Cardiac fibroblast (primary cell): ENCODE results near the gene ATXN2.

Experiments used
- DNase-seq, 2 donors: peaks; one replicate each; pipeline versions ENCODE4 v3.0.0 to v3.0.0-alpha.2; 2010; ENCODE audit warnings: low read depth in 2 of 2
- H3K4me3 ChIP-seq, 2 donors: replicated peaks in 1 of 2; 1 replicate in 1 of 2; 2 replicates in 1 of 2; pipeline ENCODE4 v1.5.1; 2011; ENCODE audit warnings: low read depth in 2 of 2, low read length in 2 of 2, mild to moderate bottlenecking in 2 of 2, moderate library complexity in 1 of 2
- CTCF ChIP-seq: IDR thresholded peaks from one replicate; pipeline ENCODE4 v1.5.1; 2011; ENCODE audit warnings: low read depth, mild to moderate bottlenecking, low read length, inconsistent platforms

The ATXN2 gene

GRCh38 chr12:111546758-111547383 is 52.2 kb downstream of the ATXN2 start:
- H3K4me3 ChIP-seq: no peak overlapping the region
- DNase-seq: peak in 1 of 2 donors; percentile 29
- no peak for TF ChIP-seq CTCF

- H3K4me3 ChIP-seq: no peak overlapping the region
Observed at GRCh38 chr12:111546171-111546570, 52.9 kb downstream of the ATXN2 start.

GRCh38 chr12:111544032-111544431 is 55.1 kb downstream of the ATXN2 start:
- no peak for DNase-seq
- no peak for TF ChIP-seq CTCF
- H3K4me3 ChIP-seq: no peak overlapping the region

More at GRCh38 chr12:111546171-111546570, 52.9 kb downstream of the ATXN2 start:
- no peak for DNase-seq
- TF ChIP-seq CTCF: no peak

GRCh38 chr12:111532751-111533150 is 66.4 kb downstream of the ATXN2 start:
- no peak for TF ChIP-seq CTCF
- no peak overlapping the region for H3K4me3 ChIP-seq

GRCh38 chr12:111529424-111530368 is 69.4 kb downstream of the ATXN2 start:
- DNase-seq: peak; percentile 70 to 75
- TF ChIP-seq CTCF: peak; percentile 61
- no peak overlapping the region for H3K4me3 ChIP-seq

More at GRCh38 chr12:111532751-111533150, 66.4 kb downstream of the ATXN2 start:
- no peak for DNase-seq

- H3K4me3 ChIP-seq: no peak overlapping the region
- no peak for TF ChIP-seq CTCF
- DNase-seq: no peak
Observed at GRCh38 chr12:111523587-111524167, 75.4 kb downstream of the ATXN2 start.
